NCI-H1105 (cell line): ENCODE results near the gene KISS1R.
"Not testable (repeated sequence)": the region's sequence is repeated elsewhere in the genome, so short reads cannot be mapped to it uniquely, and the experiment has no call there.

Source experiments
- DNase-seq: peaks from one replicate; lab custom pipeline; 2025; lab: John Stamatoyannopoulos, UW

KISS1R gene

GRCh38 chr19:953445-954271, 36.5 kb downstream of the KISS1R start:
- DNase-seq = no peak

GRCh38 chr19:954272-954671, 37.1 kb downstream of the KISS1R start:
- DNase-seq = no peak

- DNase-seq = no peak
Observed at GRCh38 chr19:954672-955494, 37.8 kb downstream of the KISS1R start.

GRCh38 chr19:955803-956765, 39.0 kb downstream of the KISS1R start:
- DNase-seq = no peak

- no peak for DNase-seq
Observed at GRCh38 chr19:956766-957440, 39.8 kb downstream of the KISS1R start.

- DNase-seq = not testable (repeated sequence)
Observed at GRCh38 chr19:957578-957977, 40.4 kb downstream of the KISS1R start.

- DNase-seq = no peak
Observed at GRCh38 chr19:958967-959855, 42.1 kb downstream of the KISS1R start.

- DNase-seq = no peak
Observed at GRCh38 chr19:960020-960419, 42.9 kb downstream of the KISS1R start.

- no peak for DNase-seq
Observed at GRCh38 chr19:960601-960938, 43.4 kb downstream of the KISS1R start.

- no peak for DNase-seq
Observed at GRCh38 chr19:961866-962620, 44.9 kb downstream of the KISS1R start.

- DNase-seq = no peak
Observed at GRCh38 chr19:962683-963400, 45.7 kb downstream of the KISS1R start.

GRCh38 chr19:963486-963951, 46.4 kb downstream of the KISS1R start:
- DNase-seq = no peak

- no peak for DNase-seq
Observed at GRCh38 chr19:964116-964520, 47.0 kb downstream of the KISS1R start.

- no peak for DNase-seq
Observed at GRCh38 chr19:964761-965694, 47.9 kb downstream of the KISS1R start.

GRCh38 chr19:966485-967088, 49.5 kb downstream of the KISS1R start:
- no peak for DNase-seq
